Nephron (organoid): ENCODE measurements around the gene KRT35.

Experiments used
- H3K27ac Mint-ChIP-seq, 3 experiments: 2 replicates each; pipeline ENCODE4 v1.8.0; 2020; ENCODE audit warnings: mixed read lengths in 3 of 3, mild to moderate bottlenecking in 2 of 3, moderate library complexity in 1 of 3
- H3K27me3 Mint-ChIP-seq: 2 replicates; pipeline ENCODE4 v1.8.0; 2021; ENCODE audit warnings: low read depth, mild to moderate bottlenecking, moderate library complexity, mixed read lengths
- H3K36me3 Mint-ChIP-seq: 2 replicates; pipeline ENCODE4 v1.8.0; 2020; ENCODE audit warnings: low read depth, mixed read lengths
- H3K4me1 Mint-ChIP-seq: 2 replicates; pipeline ENCODE4 v1.8.0; 2020; ENCODE audit warnings: mixed read lengths
- H3K4me3 Mint-ChIP-seq, 3 experiments: 2 replicates each; pipeline ENCODE4 v1.8.0; 2020; ENCODE audit warnings: mild to moderate bottlenecking in 3 of 3, mixed read lengths in 3 of 3, moderate library complexity in 2 of 3
- H3K9me3 Mint-ChIP-seq: 2 replicates; pipeline ENCODE4 v1.8.0; 2020; ENCODE audit warnings: mixed read lengths
- TF ChIP-seq, protein P1 (sequence below), 3 experiments: fragments of 200-600 bp; sonication (generic); IDR thresholded peaks; one replicate each; pipeline ENCODE4 v1.5.0; 2021; ENCODE audit warnings: antibody characterized with exemption in 3 of 3; ENCODE audit not compliant: unreplicated experiment in 3 of 3

Gene KRT35

GRCh38 chr17:41494524-41494923, 13.6 kb upstream of the KRT35 start:
- H3K4me1 Mint-ChIP-seq, result peaks cover 36% of the 10 kb centered on the region
- no peak overlapping the region for H3K27ac Mint-ChIP-seq
- no peaks in the 10 kb centered on the region for H3K9me3 Mint-ChIP-seq
- TF ChIP-seq, protein P1, sequence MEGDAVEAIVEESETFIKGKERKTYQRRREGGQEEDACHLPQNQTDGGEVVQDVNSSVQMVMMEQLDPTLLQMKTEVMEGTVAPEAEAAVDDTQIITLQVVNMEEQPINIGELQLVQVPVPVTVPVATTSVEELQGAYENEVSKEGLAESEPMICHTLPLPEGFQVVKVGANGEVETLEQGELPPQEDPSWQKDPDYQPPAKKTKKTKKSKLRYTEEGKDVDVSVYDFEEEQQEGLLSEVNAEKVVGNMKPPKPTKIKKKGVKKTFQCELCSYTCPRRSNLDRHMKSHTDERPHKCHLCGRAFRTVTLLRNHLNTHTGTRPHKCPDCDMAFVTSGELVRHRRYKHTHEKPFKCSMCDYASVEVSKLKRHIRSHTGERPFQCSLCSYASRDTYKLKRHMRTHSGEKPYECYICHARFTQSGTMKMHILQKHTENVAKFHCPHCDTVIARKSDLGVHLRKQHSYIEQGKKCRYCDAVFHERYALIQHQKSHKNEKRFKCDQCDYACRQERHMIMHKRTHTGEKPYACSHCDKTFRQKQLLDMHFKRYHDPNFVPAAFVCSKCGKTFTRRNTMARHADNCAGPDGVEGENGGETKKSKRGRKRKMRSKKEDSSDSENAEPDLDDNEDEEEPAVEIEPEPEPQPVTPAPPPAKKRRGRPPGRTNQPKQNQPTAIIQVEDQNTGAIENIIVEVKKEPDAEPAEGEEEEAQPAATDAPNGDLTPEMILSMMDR (IDR thresholded peaks at IDR 0.05; ENCODE audit: unreplicated experiment in 3 of 3), result no peak
- no peak overlapping the region for H3K4me3 Mint-ChIP-seq
- H3K36me3 Mint-ChIP-seq, result no peaks in the 10 kb centered on the region
- peaks cover 19% of the 10 kb centered on the region for H3K27me3 Mint-ChIP-seq

DNA sequence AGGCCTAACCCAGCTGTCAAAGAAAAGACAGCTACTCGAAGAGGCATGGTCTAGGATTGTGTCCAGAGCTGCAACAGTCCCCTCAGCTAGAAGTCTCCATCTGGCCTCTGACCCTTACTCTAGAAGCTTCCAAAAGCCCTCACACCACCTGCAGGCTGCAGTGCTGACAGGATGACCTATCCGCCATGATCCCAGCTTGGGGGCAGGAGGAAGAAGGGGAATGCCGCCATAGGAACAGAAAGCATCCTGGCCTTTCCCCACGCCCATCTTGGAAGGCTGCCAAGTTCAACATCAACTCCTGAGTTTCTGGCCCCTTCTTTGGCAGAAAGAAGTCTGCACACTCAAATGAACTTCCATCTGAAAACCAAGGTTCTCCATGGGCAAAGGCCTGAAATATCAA, 11.8 kb upstream of the KRT35 start:
- H3K36me3 Mint-ChIP-seq, result no peaks in the 10 kb centered on the region
- peaks cover 16% of the 10 kb centered on the region for H3K27me3 Mint-ChIP-seq
- TF ChIP-seq, protein P1 (IDR thresholded peaks at IDR 0.05; ENCODE audit: unreplicated experiment in 3 of 3), result no peak
- peaks cover 36% of the 10 kb centered on the region for H3K4me1 Mint-ChIP-seq
- peak overlapping the region; percentile 46 to 82 (median 50) for H3K27ac Mint-ChIP-seq
- no peak overlapping the region for H3K4me3 Mint-ChIP-seq
- H3K9me3 Mint-ChIP-seq, result no peaks in the 10 kb centered on the region

DNA sequence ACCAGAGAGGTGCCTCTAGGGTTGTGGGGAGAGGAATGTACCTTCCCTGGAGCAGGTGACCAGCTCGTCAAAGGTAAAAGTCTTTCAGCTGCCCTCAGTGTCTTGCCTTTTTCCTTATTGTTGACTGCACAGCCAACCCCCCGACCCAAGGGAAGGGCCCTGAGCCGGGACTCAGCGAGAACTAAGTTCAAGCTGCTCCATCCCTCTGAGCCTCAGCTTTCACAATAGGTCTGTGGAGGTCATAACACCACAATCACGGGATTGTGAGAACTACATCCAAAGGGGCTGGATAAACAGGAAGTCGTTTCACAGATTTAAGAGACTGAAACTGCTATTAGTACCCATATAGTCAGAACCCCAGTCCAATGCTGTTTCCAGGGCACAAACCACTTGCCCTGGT, 11.4 kb upstream of the KRT35 start:
- Mint-ChIP-seq H3K36me3 (no peaks in the 10 kb centered on the region), H3K4me3 (no peak overlapping the region), H3K9me3 (no peaks in the 10 kb centered on the region), H3K4me1 (peaks cover 36% of the 10 kb centered on the region), H3K27me3 (peaks cover 16% of the 10 kb centered on the region), H3K27ac (peak overlapping the region; percentile 21 to 78 (median 50))
- TF ChIP-seq, protein P1 (IDR thresholded peaks at IDR 0.05; ENCODE audit: unreplicated experiment in 3 of 3), result no peak

- Mint-ChIP-seq H3K9me3 (no peaks in the 10 kb centered on the region), H3K27ac (no peak overlapping the region), H3K4me3 (no peak overlapping the region), H3K4me1 (peaks cover 35% of the 10 kb centered on the region), H3K36me3 (no peaks in the 10 kb centered on the region), H3K27me3 (peaks cover 16% of the 10 kb centered on the region)
- TF ChIP-seq, protein P1 (IDR thresholded peaks at IDR 0.05; ENCODE audit: unreplicated experiment in 3 of 3), result no peak
Measured at GRCh38 chr17:41491476-41491875, 10.5 kb upstream of the KRT35 start.

DNA sequence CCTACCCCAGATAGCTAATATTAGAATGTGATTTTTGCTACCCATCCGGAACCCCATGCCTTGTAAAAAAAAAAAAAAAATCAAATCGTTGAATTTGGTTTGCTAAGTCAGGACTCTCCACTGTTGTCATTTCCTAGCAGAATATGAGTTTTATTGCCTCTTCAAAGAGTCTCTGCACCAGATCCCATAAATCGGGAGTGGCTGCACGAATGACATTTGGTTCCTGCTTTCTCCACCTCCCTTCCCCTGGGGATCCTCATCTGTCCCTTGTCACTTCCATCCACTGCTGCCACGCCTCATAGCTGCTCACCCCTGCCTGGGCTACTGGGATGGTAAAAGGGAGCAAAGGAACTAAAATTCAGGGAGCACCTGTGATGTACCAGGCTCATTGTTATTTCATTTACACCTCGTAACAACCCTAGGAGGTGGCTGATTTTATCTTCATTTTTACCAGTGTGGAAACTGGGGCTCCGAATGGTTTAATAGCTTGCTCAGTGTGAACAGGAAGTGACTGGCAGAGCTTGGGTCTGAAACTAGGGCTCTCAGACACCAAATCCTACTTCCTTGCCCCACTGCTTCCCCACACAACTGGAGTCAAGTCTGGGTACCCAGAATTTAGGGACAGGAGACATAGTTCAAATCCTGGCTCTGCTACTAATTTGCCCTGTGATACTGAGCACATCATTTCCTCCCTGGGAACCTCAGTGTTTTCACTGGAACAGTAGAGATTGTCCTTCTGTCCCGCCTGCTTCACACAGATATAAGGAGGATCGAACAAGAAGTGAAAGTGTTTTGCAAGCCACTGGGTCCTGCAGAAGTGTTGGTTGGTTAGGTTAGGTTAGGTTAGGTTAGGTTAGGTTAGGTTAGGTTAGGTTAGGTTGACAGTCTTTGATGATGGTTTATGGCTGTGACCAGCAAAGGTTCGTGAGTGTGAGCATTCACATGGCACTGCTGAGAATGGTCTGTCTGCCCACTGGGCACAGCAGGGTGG, 9.3 kb upstream of the KRT35 start:
- Mint-ChIP-seq H3K9me3 (no peaks in the 10 kb centered on the region), H3K27ac (no peak overlapping the region), H3K27me3 (peaks cover 25% of the 10 kb centered on the region), H3K4me1 (peaks cover 28% of the 10 kb centered on the region), H3K36me3 (no peaks in the 10 kb centered on the region), H3K4me3 (no peak overlapping the region)
- TF ChIP-seq, protein P1 (IDR thresholded peaks at IDR 0.05; ENCODE audit: unreplicated experiment in 3 of 3), result no peak
